Measurements from ENCODE around the gene TAAR6. TPM values are rescaled to one million over a fixed set of nuclear protein-coding genes. Genes with fewer than 3 reads are reported as not detected.

Gene TAAR6
- polyA plus RNA-seq, 1 of the 3 experiments (the other 2 are of a cell fraction), result not detected

DNA sequence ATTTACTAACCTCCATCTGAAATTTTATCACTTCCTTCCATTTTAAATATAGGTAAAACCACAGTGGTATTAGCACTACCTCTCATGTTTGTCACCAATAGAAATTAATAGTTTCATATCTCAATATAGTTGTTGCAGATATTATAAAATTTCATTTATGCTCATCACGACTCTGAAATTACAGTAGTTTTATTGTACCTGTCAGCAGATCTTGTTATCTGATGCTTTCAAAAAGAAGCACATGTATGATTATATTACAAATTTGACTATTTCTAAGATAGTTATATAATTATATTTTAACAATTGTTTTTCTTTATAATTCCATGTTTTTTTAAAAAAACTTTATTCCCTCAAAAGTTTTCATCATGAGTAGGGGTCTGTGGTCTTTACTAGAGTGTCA, 14.6 kb downstream of the TAAR6 start (continued):
- no peak for TF ChIP-seq FOSL2 (IDR thresholded peaks at IDR 0.05; ENCODE audit: borderline replicate concordance, low read depth)
- TF ChIP-seq, protein P1, sequence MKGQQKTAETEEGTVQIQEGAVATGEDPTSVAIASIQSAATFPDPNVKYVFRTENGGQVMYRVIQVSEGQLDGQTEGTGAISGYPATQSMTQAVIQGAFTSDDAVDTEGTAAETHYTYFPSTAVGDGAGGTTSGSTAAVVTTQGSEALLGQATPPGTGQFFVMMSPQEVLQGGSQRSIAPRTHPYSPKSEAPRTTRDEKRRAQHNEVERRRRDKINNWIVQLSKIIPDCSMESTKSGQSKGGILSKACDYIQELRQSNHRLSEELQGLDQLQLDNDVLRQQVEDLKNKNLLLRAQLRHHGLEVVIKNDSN (IDR thresholded peaks at IDR 0.05; ENCODE audit: borderline replicate concordance, low read depth), result no peak
- TF ChIP-seq EZH2phosphoT487 (IDR thresholded peaks at IDR 0.05; ENCODE audit: borderline replicate concordance, low read depth), result no peak
- TF ChIP-seq TAF1 (IDR thresholded peaks at IDR 0.05; ENCODE audit: borderline replicate concordance, low read depth, low read length), result no peak

DNA sequence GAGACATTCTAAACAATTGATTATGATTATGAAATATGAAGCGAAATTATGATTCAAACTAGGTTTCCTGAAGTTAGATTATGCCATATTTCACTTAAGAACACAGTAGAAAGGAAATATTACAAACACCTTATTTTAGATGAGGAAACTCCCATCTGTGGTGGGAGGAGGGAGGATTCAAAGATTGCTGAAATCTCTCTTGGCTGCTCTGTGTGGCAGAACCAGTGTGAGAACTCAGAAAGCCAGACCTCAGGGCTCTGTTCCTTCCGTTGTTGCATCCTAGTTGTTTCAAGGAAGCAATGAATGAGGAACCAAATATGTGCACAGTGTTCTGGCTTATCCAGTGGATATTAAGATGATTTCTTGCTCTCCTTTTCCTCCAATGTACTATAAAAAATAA, 17.3 kb downstream of the TAAR6 start:
- Histone ChIP-seq H3K4me2 (no peak overlapping the region), H3K27me3 (ENCODE audit: insufficient read depth) (no peaks in the 10 kb centered on the region; the same call in 1 of the 2 replicates), H3F3A (replicated peaks; ENCODE audit: insufficient read depth) (no peaks in the 10 kb centered on the region), H3K9ac (no peak overlapping the region), H3K9me3 (no peaks in the 10 kb centered on the region), H3K4me1 (ENCODE audit: control insufficient read depth in 1 of 2, insufficient read depth in 2 of 2, low read depth in 1 of 2, low read length in 1 of 2) (no peaks in the 10 kb centered on the region), H3K9me2 (no peaks in the 10 kb centered on the region), H2AFZ (ENCODE audit: low read depth) (no peak overlapping the region), H3K36me3 (replicated peaks in 1 of 2; ENCODE audit: control insufficient read depth in 1 of 2, insufficient read depth in 2 of 2, low read length in 1 of 2) (no peaks in the 10 kb centered on the region), H3K79me2 (ENCODE audit: insufficient read depth) (no peaks in the 10 kb centered on the region), H4K20me1 (ENCODE audit: insufficient read depth) (no peaks in the 10 kb centered on the region), H3K27ac (ENCODE audit: low read depth in 2 of 2, low read length in 1 of 2) (no peak overlapping the region), H3K4me3 (ENCODE audit: low read depth in 2 of 2, low read length in 1 of 2) (no peak overlapping the region)
- WGBS (ENCODE audit: low lambda C conversion rate), result 3% methylated on average over 2 of the region's 2 CpGs
- ChIA-PET CTCF (no interaction called here), POLR2A (no interaction called here)
- DNase-seq, result no peak
- TF ChIP-seq, protein P2, sequence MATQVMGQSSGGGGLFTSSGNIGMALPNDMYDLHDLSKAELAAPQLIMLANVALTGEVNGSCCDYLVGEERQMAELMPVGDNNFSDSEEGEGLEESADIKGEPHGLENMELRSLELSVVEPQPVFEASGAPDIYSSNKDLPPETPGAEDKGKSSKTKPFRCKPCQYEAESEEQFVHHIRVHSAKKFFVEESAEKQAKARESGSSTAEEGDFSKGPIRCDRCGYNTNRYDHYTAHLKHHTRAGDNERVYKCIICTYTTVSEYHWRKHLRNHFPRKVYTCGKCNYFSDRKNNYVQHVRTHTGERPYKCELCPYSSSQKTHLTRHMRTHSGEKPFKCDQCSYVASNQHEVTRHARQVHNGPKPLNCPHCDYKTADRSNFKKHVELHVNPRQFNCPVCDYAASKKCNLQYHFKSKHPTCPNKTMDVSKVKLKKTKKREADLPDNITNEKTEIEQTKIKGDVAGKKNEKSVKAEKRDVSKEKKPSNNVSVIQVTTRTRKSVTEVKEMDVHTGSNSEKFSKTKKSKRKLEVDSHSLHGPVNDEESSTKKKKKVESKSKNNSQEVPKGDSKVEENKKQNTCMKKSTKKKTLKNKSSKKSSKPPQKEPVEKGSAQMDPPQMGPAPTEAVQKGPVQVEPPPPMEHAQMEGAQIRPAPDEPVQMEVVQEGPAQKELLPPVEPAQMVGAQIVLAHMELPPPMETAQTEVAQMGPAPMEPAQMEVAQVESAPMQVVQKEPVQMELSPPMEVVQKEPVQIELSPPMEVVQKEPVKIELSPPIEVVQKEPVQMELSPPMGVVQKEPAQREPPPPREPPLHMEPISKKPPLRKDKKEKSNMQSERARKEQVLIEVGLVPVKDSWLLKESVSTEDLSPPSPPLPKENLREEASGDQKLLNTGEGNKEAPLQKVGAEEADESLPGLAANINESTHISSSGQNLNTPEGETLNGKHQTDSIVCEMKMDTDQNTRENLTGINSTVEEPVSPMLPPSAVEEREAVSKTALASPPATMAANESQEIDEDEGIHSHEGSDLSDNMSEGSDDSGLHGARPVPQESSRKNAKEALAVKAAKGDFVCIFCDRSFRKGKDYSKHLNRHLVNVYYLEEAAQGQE (IDR thresholded peaks at IDR 0.05; ENCODE audit: low read depth, low read length), result no peak

DNA sequence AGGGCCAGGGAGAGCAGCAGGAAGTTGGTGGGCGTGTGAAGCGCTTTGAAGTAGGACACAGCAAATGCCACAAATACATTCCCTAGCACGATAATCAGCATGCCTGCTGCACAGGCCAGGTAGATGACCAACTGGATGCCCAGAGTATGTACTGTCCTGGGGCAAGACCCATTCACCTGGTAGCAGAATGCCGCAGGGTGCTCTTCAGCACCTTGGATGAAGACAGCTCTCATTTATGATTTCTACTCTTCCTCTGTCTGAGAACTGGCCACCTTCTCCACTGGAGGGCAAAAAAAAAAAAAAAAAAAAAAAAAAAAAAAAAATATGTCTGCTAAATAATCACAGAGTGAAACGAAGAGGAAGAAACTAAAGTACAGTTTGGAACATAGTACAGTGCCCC, 19.3 kb downstream of the TAAR6 start, which contains the start of gene TAAR5:
Gene TAAR5, minus strand, starts transcription at position 288 of the 400 bp plus-strand sequence. Its CDS starts 55 bp downstream, at position 233.
- WGBS (ENCODE audit: low lambda C conversion rate), result 31% methylated on average over 5 of the region's 5 CpGs
- no peak within 1 kb of the TSS for H2AFZ ChIP-seq (ENCODE audit: low read depth)
- CTCF ChIA-PET, result no interaction called here

More for the DNA sequence above, 19.3 kb downstream of the TAAR6 start, which contains the start of gene TAAR5:
- Histone ChIP-seq H3K27ac (ENCODE audit: low read depth in 2 of 2, low read length in 1 of 2) (no peak within 1 kb of the TSS), H3F3A (replicated peaks; ENCODE audit: insufficient read depth) (no peaks in the 10 kb centered on the region), H3K79me2 (ENCODE audit: insufficient read depth) (no peaks in the 10 kb centered on the region), H3K4me3 (ENCODE audit: low read depth in 2 of 2, low read length in 1 of 2) (no peak within 1 kb of the TSS), H3K27me3 (ENCODE audit: insufficient read depth) (no peaks in the 10 kb centered on the region), H3K9me2 (no peaks in the 10 kb centered on the region), H3K4me1 (ENCODE audit: control insufficient read depth in 1 of 2, insufficient read depth in 2 of 2, low read depth in 1 of 2, low read length in 1 of 2) (no peaks in the 10 kb centered on the region), H3K9ac (no peak within 1 kb of the TSS), H3K9me3 (no peaks in the 10 kb centered on the region), H3K36me3 (replicated peaks in 1 of 2; ENCODE audit: control insufficient read depth in 1 of 2, insufficient read depth in 2 of 2, low read length in 1 of 2) (no peaks in the 10 kb centered on the region), H4K20me1 (ENCODE audit: insufficient read depth) (no peaks in the 10 kb centered on the region), H3K4me2 (no peak within 1 kb of the TSS)
- no peak for DNase-seq
- TF ChIP-seq RFX5 (IDR thresholded peaks at IDR 0.05; ENCODE audit: low read length), result no peak
- no peak for TF ChIP-seq NRF1 (IDR thresholded peaks at IDR 0.05; ENCODE audit: low read depth, low read length)
- POLR2A ChIA-PET, result no interaction called here

Data from SK-N-SH (cell line).